Activated CD8-positive, alpha-beta memory T cell treated with anti-CD3 and anti-CD28 coated beads for 1 hour (primary cell): Measurements from ENCODE around the gene PPP3R1.

Experiments used
- DNase-seq, 2 donors: peaks; one replicate each; pipeline ENCODE4 v3.0.0-alpha.2; 2020; ENCODE audit warnings: low read depth in 1 of 2; ENCODE audit errors: extremely low read depth in 1 of 2

PPP3R1 gene

DNA sequence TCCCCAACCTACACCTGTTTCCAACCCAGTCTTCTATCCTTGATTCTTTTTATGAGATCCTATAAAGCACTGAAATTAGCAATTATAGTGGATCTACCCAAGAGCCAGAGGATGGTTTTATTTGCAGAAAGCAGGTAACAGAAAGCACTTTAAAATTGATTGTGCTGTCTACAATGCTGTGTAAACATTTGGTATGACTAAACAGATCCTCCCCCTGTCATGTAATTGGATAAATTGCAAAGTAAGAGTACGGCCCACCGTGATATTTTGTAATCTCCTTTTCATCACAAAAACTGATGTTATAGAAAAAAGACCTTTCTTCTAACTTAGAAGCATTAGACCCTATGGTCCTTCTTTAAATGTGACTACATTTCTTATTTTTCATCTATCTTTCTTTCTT, 11.3 kb upstream of the PPP3R1 start:
- DNase-seq: no peak

DNA sequence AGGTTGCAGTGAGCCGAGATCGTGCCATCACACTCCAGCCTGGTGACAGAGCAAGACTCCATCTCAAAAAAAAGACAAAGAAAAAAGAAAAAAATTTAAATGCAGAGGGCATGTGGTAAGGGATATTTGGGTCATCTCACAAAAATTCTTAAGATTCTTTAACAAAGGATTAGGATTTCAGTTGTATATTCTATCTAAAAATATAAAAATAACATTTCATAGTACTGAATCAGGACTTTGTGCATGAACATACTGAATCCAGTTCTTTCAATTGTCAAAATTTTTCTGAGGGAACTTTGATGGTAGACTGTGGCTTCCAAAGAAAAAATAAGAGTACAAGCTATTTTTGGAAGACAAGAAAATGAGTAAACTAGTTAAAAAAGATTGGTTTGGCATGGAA, 6.5 kb upstream of the PPP3R1 start:
- DNase-seq: no peak

- no peak for DNase-seq
Observed at GRCh38 chr2:68256093-68256450, 3.7 kb upstream of the PPP3R1 start.

DNA sequence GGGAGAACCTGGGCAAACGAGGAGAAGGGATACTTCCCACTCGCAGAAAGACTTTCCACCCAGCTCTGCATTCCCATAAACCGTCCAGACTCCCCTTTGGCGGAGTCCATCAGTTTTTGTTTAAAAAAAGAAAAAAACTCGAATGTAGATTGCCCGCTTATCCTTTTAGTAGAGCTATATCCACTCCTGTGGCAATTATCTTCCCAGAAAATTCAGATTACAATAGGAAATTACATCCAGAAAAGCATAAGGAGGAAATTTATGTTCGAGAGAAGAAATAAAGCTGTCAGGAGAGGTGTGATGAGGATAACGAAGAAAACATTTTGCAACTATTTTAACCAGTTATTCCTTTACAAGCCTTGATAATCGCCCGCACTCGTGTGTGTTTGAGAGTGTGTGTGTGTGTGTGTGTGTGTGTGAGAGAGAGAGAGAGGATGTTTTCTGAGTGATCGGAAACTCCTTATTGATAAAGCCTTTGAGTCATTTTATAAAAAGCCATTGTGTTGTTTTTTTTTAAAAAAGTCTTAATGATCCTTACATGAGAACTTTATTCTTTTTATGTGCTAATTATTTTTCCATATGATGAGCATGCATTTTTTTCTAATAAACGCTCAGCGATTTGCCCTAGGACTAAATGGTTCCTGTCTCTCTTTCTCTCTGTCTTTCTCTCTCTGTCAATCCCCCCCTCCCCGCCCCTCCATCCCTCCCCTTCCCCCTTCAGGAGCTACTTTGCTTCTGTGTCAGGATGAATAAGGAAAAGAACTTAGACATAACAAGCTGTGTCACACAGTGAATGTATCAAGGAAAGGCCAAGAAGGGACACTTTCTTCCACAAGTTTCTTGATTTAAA, 1.1 kb upstream of the PPP3R1 start:
- DNase-seq: no peak

GRCh38 chr2:68251855-68252399, 405 bp downstream of the PPP3R1 start:
- DNase-seq: peak in 1 of 2 donors; percentile 19

GRCh38 chr2:68251187-68251854, 1.0 kb downstream of the PPP3R1 start:
- peak; percentile 49 to 51 for DNase-seq

DNA sequence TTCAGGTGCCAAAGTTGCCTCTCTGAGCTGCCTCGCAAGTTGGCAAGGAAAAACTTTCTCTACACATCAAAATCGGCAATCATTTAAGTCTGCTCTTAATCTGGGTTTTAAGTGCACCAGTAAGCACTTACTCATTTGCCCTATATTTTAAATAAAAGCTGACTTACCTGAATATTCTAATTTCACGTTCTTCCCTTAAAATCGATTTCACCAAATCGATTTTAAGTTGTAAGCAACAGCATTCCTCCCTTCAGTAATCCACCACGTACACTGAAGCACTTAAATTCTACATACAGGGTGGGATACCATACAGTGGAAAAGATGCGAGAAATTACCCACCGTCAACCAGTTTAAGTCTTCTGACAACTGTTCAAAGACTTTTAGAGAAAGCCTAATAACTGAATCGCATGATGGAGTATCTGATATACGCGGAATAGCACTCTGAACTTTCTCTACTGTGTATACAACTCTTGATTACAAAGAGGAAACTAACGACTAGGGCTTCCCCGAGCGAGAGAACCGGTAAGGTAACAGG, 1.6 kb downstream of the PPP3R1 start:
- no peak for DNase-seq

DNA sequence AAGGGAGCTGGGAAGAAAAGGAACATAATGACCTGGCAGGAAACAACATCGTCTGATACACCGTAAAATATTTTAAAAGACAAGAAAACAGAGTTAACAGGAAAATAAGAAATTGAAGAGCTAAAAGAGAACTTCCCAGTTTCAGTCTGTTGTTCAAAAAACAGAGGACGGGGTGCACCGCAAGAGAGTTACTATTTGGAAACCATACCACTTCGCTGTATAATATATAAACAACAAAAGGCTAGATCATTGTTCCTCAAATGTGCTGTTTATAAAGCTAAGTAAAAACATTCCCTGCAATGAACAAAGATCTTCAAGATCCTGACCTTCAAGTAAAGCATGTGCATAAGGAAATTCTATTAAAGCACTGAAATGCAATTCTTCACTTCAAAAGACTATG, 2.1 kb downstream of the PPP3R1 start:
- DNase-seq: no peak

DNA sequence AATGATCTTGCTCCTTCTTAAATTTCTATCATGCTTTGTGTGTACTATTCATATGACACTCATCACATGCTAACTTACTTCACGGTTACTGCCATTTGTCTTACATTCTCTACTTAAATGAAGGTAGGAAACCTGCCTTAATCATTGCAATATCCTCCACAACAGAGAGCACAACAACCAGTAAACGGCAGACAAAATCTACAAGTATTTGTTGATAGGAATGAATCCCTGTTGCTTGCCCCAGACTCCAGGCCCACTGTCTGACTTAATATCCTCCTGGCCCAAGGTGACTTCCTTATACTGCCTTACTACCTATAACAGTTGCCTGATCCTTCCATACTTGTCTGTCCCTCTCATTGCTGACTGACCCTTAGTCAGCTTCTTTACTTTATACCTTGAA, 3.5 kb downstream of the PPP3R1 start:
- no peak for DNase-seq

DNA sequence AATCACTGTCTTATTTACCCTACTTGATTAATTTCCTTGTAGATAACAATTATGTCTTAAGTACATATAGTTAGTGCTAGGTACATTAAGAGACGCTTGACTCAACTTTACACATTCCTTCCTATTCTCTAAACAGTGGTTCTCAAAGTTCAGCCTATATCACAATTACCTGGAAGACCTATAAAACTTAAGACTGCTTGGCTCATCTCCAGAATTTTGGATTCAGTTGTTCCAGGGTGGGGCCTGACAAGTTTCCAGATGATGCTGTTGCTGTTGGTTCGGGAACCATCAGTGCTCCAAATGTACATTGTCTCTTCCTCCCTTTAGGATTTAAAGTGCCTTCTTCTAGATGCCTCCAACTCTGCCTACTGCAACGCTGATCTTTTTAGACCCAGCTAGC, 4.0 kb downstream of the PPP3R1 start:
- no peak for DNase-seq

DNA sequence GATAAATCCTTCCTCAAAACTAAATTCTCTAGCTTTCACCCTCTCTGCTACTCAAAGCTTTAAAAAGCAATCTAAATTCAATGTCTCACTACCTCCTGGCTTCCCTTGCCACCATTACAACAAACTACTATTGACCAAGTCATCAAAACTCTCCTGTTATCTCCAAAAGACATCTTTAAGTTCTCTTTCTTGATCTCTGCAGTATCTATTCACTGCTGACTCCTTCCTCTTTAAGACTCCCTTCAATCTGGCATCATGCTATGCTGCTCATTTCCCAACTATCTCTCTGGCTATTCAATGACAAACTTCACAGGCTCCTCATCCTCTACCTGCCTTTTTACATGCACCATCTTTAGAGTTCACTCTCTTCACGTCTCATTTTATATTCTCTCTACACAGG, 5.9 kb downstream of the PPP3R1 start:
- no peak for DNase-seq

DNA sequence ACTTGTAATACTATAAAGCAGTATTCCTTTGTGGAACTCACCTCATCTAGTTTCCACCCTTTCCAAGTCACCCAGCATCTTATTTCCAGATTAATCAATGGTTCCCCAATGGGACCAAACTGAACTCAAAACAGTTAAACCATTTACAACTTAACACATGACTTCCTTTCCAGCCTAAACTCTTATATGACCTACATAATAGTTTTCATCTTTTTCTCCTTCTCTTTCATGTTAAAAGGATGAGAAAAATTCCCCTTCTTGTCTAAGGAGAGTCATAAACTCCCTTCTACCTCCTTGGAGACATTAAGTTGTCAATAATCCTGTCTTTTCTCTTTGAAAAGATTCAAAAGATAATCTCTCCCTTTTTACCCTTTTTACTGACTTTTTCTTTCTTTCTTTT, 6.7 kb downstream of the PPP3R1 start:
- no peak for DNase-seq

- no peak for DNase-seq
Observed at GRCh38 chr2:68245066-68245465, 7.3 kb downstream of the PPP3R1 start.

GRCh38 chr2:68244456-68244855, 7.9 kb downstream of the PPP3R1 start:
- DNase-seq: no peak

- no peak for DNase-seq
Observed at GRCh38 chr2:68241732-68242131, 10.6 kb downstream of the PPP3R1 start.

DNA sequence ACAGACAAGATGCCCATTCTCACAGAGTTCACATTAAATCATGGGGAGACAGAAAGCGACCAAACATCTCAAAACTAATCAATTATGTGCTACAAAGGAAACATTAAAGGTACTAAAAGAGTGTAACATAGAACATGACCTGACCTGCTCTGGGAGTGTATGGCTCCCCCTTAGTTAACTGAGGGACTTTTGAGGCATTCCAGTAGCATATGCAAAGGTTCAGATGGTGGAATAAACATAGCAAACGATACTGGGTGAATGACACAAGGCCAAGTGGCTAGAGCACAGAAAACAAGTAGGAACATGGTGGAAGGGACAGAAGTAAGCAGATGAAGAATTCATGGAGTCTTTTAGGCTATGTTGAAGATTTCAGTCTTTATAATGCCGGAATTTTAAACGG, 11.9 kb downstream of the PPP3R1 start:
- no peak for DNase-seq

- no peak for DNase-seq
Observed at GRCh38 chr2:68238955-68239822, 13.1 kb downstream of the PPP3R1 start.

DNA sequence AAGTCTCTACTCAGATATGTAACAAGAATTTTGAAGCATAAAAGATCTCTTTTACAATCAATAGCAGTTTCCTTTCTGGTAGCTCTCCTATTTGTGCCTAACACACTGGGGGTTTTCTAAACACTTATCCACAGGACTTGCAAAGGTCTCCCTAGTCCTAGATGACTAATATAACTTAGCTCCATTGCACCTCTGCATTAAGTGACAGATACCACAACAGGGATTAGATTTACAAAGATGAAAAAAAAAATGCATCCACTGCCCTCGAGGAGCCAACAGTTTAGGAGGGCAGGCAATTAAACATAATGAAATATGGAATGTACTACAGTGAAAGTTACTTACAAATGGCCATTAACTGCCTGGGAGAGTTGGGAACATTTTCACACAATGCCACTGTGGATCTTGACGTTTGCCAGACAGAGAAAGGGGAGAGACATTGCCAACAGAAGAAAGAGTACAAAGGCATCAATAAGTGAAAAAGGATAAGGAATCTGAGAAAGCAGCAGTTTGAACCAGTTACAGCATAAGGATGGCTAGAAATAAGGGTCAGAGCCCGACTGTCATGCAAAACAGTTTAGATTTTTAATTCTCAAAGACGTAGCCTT, 14.3 kb downstream of the PPP3R1 start:
- DNase-seq: no peak

GRCh38 chr2:68237404-68237803, 14.9 kb downstream of the PPP3R1 start:
- DNase-seq: no peak

- no peak for DNase-seq
Observed at GRCh38 chr2:68236876-68237275, 15.5 kb downstream of the PPP3R1 start.
